HG03575 (cell line): ENCODE data around the gene SIRPA.

Experiments used
- ATAC-seq: cut with Tn5 transposase; IDR thresholded peaks from one replicate; pipeline ENCODE4 v1.9.1; 2021; ENCODE audit not compliant: unreplicated experiment, insufficient number of reproducible peaks, low FRiP score; ENCODE audit errors: extremely low read depth

The SIRPA gene

GRCh38 chr20:1924910-1925861 is 30.0 kb downstream of the SIRPA start:
- no peak for ATAC-seq

GRCh38 chr20:1926237-1926636 is 31.0 kb downstream of the SIRPA start:
- ATAC-seq, result no peak

- no peak for ATAC-seq
Measured at GRCh38 chr20:1927217-1927616, 32.0 kb downstream of the SIRPA start.

- no peak for ATAC-seq
Measured at GRCh38 chr20:1928154-1928553, 32.9 kb downstream of the SIRPA start.

- ATAC-seq, result no peak
Measured at GRCh38 chr20:1928782-1929181, 33.6 kb downstream of the SIRPA start.

- ATAC-seq, result no peak
Measured at GRCh38 chr20:1929460-1929859, 34.3 kb downstream of the SIRPA start.

GRCh38 chr20:1930165-1930564 is 35.0 kb downstream of the SIRPA start:
- no peak for ATAC-seq

- ATAC-seq, result no peak
Measured at GRCh38 chr20:1931830-1932229, 36.6 kb downstream of the SIRPA start.

GRCh38 chr20:1932971-1933370 is 37.8 kb downstream of the SIRPA start:
- no peak for ATAC-seq

- ATAC-seq, result no peak
Measured at GRCh38 chr20:1933465-1933870, 38.3 kb downstream of the SIRPA start.

GRCh38 chr20:1934156-1934555 is 38.9 kb downstream of the SIRPA start:
- no peak for ATAC-seq

GRCh38 chr20:1934721-1935573 is 39.7 kb downstream of the SIRPA start:
- ATAC-seq, result no peak

GRCh38 chr20:1935696-1936366 is 40.6 kb downstream of the SIRPA start:
- no peak for ATAC-seq

GRCh38 chr20:1937316-1937976 is 42.2 kb downstream of the SIRPA start:
- ATAC-seq, result no peak

GRCh38 chr20:1938464-1939269 is 43.5 kb downstream of the SIRPA start:
- no peak for ATAC-seq

- ATAC-seq, result no peak
Measured at GRCh38 chr20:1939270-1939595, 44.0 kb downstream of the SIRPA start.

GRCh38 chr20:1940581-1940980 is 45.4 kb downstream of the SIRPA start:
- no peak for ATAC-seq

GRCh38 chr20:1941226-1941625 is 46.0 kb downstream of the SIRPA start:
- no peak for ATAC-seq
